ENCODE measurements around the gene SLC25A51.

DNA sequence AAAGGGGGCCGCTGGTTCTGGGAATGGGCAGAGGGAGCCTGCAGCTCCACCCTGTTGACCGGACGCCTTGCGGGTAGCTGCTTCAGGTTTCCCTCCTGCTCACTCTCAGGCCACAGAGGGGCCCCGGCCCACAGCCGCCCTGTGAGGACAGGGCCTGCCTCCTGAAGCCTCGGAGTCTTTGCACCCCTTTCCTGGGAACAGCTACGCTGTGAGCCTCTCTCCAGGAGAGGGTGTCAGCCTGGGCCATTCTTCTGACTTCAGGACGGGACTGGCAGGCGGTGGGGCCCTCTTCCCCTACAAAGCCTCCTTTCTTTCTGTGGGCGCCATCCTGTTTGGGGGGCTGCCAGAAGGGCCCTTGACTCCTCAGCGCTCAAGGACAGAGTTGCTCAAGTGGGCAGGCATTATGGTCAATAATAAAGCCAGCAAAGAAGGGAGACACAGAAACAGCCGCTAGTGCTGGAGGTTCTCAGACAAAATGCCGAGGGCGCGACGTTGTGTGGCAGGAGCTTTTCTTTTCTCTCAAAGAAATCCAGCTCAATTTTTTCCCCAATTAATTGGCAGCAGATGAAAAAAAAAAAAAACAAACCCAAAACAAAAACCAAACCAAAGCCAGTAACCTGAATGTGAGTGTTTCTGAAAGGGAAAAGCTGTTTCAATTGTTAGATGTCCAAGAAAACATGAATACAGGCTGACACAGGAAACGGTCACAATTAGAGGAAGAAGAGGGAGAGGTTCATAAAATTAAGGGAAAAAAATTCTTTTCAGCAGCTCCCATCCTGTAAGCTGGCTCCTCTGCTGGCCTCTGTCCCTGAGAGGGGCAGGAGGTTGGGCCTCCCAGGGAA is 12.8 kb upstream of the SLC25A51 start:
- TF ChIP-seq CTCF (IDR thresholded peaks at IDR 0.05; ENCODE audit: low read depth, low read length, missing input control): no peak
- TF ChIP-seq RAD21 (IDR thresholded peaks at IDR 0.05): no peak
- no peak for TF ChIP-seq YY1 (IDR thresholded peaks at IDR 0.05)
- TF ChIP-seq, protein P1, sequence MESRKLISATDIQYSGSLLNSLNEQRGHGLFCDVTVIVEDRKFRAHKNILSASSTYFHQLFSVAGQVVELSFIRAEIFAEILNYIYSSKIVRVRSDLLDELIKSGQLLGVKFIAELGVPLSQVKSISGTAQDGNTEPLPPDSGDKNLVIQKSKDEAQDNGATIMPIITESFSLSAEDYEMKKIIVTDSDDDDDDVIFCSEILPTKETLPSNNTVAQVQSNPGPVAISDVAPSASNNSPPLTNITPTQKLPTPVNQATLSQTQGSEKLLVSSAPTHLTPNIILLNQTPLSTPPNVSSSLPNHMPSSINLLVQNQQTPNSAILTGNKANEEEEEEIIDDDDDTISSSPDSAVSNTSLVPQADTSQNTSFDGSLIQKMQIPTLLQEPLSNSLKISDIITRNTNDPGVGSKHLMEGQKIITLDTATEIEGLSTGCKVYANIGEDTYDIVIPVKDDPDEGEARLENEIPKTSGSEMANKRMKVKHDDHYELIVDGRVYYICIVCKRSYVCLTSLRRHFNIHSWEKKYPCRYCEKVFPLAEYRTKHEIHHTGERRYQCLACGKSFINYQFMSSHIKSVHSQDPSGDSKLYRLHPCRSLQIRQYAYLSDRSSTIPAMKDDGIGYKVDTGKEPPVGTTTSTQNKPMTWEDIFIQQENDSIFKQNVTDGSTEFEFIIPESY (IDR thresholded peaks at IDR 0.05): no peak
- no peak for TF ChIP-seq JUND (IDR thresholded peaks at IDR 0.05)
- TF ChIP-seq, protein P2, sequence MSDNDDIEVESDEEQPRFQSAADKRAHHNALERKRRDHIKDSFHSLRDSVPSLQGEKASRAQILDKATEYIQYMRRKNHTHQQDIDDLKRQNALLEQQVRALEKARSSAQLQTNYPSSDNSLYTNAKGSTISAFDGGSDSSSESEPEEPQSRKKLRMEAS (IDR thresholded peaks at IDR 0.05): no peak
- no peak for TF ChIP-seq FOXA1 (IDR thresholded peaks at IDR 0.05)
- no peak for TF ChIP-seq TAF1 (conservative IDR thresholded peaks at IDR 0.05)
